GM12878 (cell line): Measurements from ENCODE around the gene TRAF3. TPM values are rescaled to one million over a fixed set of nuclear protein-coding genes. Genes with fewer than 3 reads are reported as not detected.

ENCODE experiments used
- ATAC-seq: fragments of 200-7000 bp; cut with Tn5 transposase; 3 replicates; pipeline ENCODE4 v1.9.1; 2020; ENCODE audit warnings: mild to moderate bottlenecking, moderate library complexity
- BruUV-seq: library from RNA; stranded (reverse); fragments of 400-500 nt; replicated peaks from 2 replicates; lab custom pipeline; 2021; lab: Mats Ljungman, UMichigan
- CTCF ChIA-PET: fragments of 300-600 bp; sonication (Branson Sonifier 250); formaldehyde crosslinking; extraction: SDS; loops from one replicate; lab custom pipeline; 2021; ENCODE audit warnings: inconsistent platforms; lab: Yijun Ruan, JAX
- POLR2A ChIA-PET: fragments of 350-600 bp; formaldehyde crosslinking; extraction: SDS; loops from one replicate; lab custom pipeline; 2021; ENCODE audit warnings: inconsistent platforms; lab: Charles Lee
- RAD21 ChIA-PET: fragments of 300-600 bp; sonication (Branson Sonifier 250); formaldehyde crosslinking; loops from one replicate; lab custom pipeline; 2023; ENCODE audit warnings: antibody characterized with exemption; ENCODE audit not compliant: unreplicated experiment; lab: Charles Lee
- SMC1A ChIA-PET: fragments of 300-600 bp; sonication (Branson Sonifier 250); formaldehyde crosslinking; loops from one replicate; lab custom pipeline; 2023; ENCODE audit not compliant: unreplicated experiment, uncharacterized antibody; lab: Charles Lee
- DNase-seq: peaks from one replicate; pipeline ENCODE4 v3.0.0-alpha.2; 2011; ENCODE audit warnings: low read depth, low spot score
- FAIRE-seq: peaks from 3 replicates; lab custom pipeline; 2011; peaks lifted over from hg19 to GRCh38; lab: Jason Lieb, UNC
- H2AFZ ChIP-seq: 2 replicates; pipeline ENCODE4 v1.6.0; 2011; ENCODE audit warnings: low read depth, low read length, control low read depth; ENCODE audit not compliant: control insufficient read depth
- H3K27ac ChIP-seq: 2 replicates; pipeline ENCODE4 v1.5.1; 2011; ENCODE audit warnings: control low read depth; ENCODE audit not compliant: control insufficient read depth, insufficient read depth
- H3K27me3 ChIP-seq, 2 experiments: replicated peaks in 1 of 2; 2 replicates each; pipeline versions ENCODE4 v1.6.0 to v1.6.1; 2011; ENCODE audit warnings: low read length in 1 of 2; ENCODE audit not compliant: control insufficient read depth in 2 of 2, insufficient read depth in 2 of 2
- H3K36me3 ChIP-seq, 2 experiments: 2 replicates each; pipeline ENCODE4 v1.5.1; 2011; ENCODE audit warnings: low read length in 1 of 2; ENCODE audit not compliant: control insufficient read depth in 2 of 2, insufficient read depth in 2 of 2
- H3K4me1 ChIP-seq: 2 replicates; pipeline ENCODE4 v1.6.1; 2011; ENCODE audit warnings: mild to moderate bottlenecking, low read length, moderate library complexity, mixed read lengths; ENCODE audit not compliant: control insufficient read depth, insufficient read depth
- H3K4me2 ChIP-seq: 2 replicates; pipeline ENCODE4 v1.6.0; 2011; ENCODE audit warnings: control low read depth; ENCODE audit not compliant: control insufficient read depth, insufficient read depth
- H3K4me3 ChIP-seq: fragments of 200-600 bp; sonication (generic); 2 replicates; pipeline ENCODE4 v1.5.1; 2016
- H3K79me2 ChIP-seq: 2 replicates; pipeline ENCODE4 v1.6.0; 2011; ENCODE audit warnings: low read length; ENCODE audit not compliant: control insufficient read depth, insufficient read depth
- H3K9ac ChIP-seq: 2 replicates; pipeline ENCODE4 v1.8.0; 2011; ENCODE audit warnings: low read length, control low read depth, mixed read lengths; ENCODE audit not compliant: control insufficient read depth, insufficient read depth
- H3K9me3 ChIP-seq: replicated peaks from 3 replicates; pipeline ENCODE4 v1.5.1; 2011; ENCODE audit warnings: mild to moderate bottlenecking, low read length; ENCODE audit not compliant: control insufficient read depth, insufficient read depth
- H4K20me1 ChIP-seq: 2 replicates; pipeline ENCODE4 v1.6.0; 2011; ENCODE audit not compliant: control insufficient read depth, insufficient read depth
- ETV6 ChIP-seq, 2 experiments: fragments of 450-650 bp in 1 of 2; IDR thresholded peaks in 1 of 2; conservative IDR thresholded peaks in 1 of 2; 2 replicates each; pipeline ENCODE4 v1.6.1; 2014; ENCODE audit warnings: antibody characterized with exemption in 1 of 2, borderline replicate concordance in 1 of 2, low read depth in 1 of 2, mild to moderate bottlenecking in 1 of 2, moderate library complexity in 1 of 2
- GATAD2B ChIP-seq: fragments of 450-650 bp; conservative IDR thresholded peaks from 2 replicates; pipeline ENCODE4 v1.6.1; 2017; ENCODE audit warnings: low read depth, mild to moderate bottlenecking, moderate library complexity
- IKZF1 ChIP-seq: fragments of 450-650 bp; conservative IDR thresholded peaks from 2 replicates; pipeline ENCODE4 v1.6.1; 2017; ENCODE audit warnings: antibody characterized with exemption, mild to moderate bottlenecking
- NFYA ChIP-seq: IDR thresholded peaks from 2 replicates; pipeline ENCODE4 v1.6.1; 2011; ENCODE audit warnings: low read depth, mild to moderate bottlenecking, low read length, improper control_type of control experiment, borderline replicate concordance
- POLR2AphosphoS2 ChIP-seq: IDR thresholded peaks from 2 replicates; pipeline ENCODE4 v1.6.1; 2011; ENCODE audit warnings: low read depth, mild to moderate bottlenecking, low read length, improper control_type of control experiment, moderate library complexity
- RBBP5 ChIP-seq: fragments of 200-600 bp; sonication (generic); conservative IDR thresholded peaks from 2 replicates; pipeline ENCODE4 v1.6.1; 2016
- SMAD5 ChIP-seq: IDR thresholded peaks from 2 replicates; pipeline ENCODE4 v1.6.1; 2016; ENCODE audit warnings: antibody characterized with exemption, low read depth
- TBL1XR1 ChIP-seq: IDR thresholded peaks from 2 replicates; pipeline ENCODE4 v1.6.1; 2012; ENCODE audit warnings: low read depth, low read length, improper control_type of control experiment
- TCF3 ChIP-seq: IDR thresholded peaks from 2 replicates; pipeline ENCODE4 v1.6.1; 2012; ENCODE audit warnings: low read depth, mild to moderate bottlenecking, low read length, borderline replicate concordance; ENCODE audit not compliant: insufficient read depth
- ZSCAN29 ChIP-seq: fragments of 450-650 bp; IDR thresholded peaks from 2 replicates; pipeline ENCODE4 v1.6.1; 2017; ENCODE audit warnings: mild to moderate bottlenecking, moderate library complexity
- WGBS: methylation state at CpG from one replicate; pipeline ENCODE4 v1.1.6; 2016; ENCODE audit warnings: low lambda C conversion rate; ENCODE audit not compliant: insufficient replicate concordance, insufficient coverage; ENCODE audit errors: missing lambda C conversion rate; 5-methylcytosine and 5-hydroxymethylcytosine counted together
- in situ Hi-C: fragments of 300-500 bp; cut with MboI; formaldehyde crosslinking; loops from 9 replicates; pipeline ENCODE4 v1.14.3; 2018; ENCODE audit warnings: mixed read lengths
- intact Hi-C: fragments of 100-400 bp; cut with micrococcal nuclease; formaldehyde crosslinking; loops from one replicate; pipeline ENCODE4 v1.14.2; 2022; ENCODE audit not compliant: unreplicated experiment
- polyA plus RNA-seq, 11 experiments: library from polyadenylated mRNA; depleted of rRNA in 4 of 11; unstranded in 6 of 11; stranded (reverse) in 5 of 11; fragments of >200 nt; fragmentation: Nextera tagmentation in 4 of 11; fragmentation: Illumina TruSeq in 1 of 11; extraction: Ambion mirVana in 4 of 11; extraction: Trizol in 1 of 11; gene quantifications; 1 replicate in 1 of 11; 2 replicates in 10 of 11; pipeline versions ENCODE4 v1.2.1 to v1.2.3, GENCODE V29; 2011 to 2016; ENCODE audit warnings: inconsistent platforms in 2 of 11, missing spikeins in 2 of 11, low read depth in 1 of 11
- total RNA-seq, 4 experiments: library from RNA; depleted of rRNA in 3 of 4; stranded (reverse); fragments of >200 nt in 3 of 4; fragmentation: Illumina TruSeq in 1 of 4; extraction: Trizol in 1 of 4; gene quantifications; 2 replicates each; pipeline versions ENCODE4 v1.2.1 to v1.2.3, GENCODE V29; 2013 to 2021
- TF ChIP-seq, protein P1 (sequence below): fragments of 450-650 bp; IDR thresholded peaks from 2 replicates; pipeline ENCODE4 v1.6.1; 2016; ENCODE audit warnings: mild to moderate bottlenecking, moderate library complexity, borderline replicate concordance
- TF ChIP-seq, protein P2 (sequence below): fragments of 450-650 bp; IDR thresholded peaks from 2 replicates; pipeline ENCODE4 v1.6.1; 2017; ENCODE audit warnings: antibody characterized with exemption, mild to moderate bottlenecking, moderate library complexity

Gene TRAF3
- total and polyA plus RNA-seq, 10 of the 15 experiments (the other 5 are each of a cell fraction or from before 2014, with no cell fraction given), result 3.0 to 70.1 (median 36.5) TPM

DNA sequence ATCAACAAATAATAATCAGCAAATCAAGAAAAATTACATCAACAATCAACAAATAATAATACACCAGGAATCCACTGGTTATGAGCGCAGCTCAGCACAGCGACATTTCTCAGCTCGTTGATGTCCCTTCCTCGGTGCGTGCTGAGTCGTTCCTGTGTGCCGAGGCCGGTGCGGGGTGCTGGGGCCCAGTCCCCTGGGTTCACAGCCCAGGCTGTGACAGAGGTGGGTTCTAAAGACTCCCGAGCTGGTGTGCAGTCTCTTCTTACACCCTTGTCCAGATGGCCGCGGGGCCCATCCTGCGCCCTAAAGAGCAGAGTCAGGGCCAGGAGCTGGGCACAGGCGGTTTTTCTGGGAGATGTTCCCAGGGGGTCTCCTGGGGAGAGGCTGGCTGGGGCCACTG, 26.9 kb upstream of the TRAF3 start (continued):
- TF ChIP-seq, protein P1, sequence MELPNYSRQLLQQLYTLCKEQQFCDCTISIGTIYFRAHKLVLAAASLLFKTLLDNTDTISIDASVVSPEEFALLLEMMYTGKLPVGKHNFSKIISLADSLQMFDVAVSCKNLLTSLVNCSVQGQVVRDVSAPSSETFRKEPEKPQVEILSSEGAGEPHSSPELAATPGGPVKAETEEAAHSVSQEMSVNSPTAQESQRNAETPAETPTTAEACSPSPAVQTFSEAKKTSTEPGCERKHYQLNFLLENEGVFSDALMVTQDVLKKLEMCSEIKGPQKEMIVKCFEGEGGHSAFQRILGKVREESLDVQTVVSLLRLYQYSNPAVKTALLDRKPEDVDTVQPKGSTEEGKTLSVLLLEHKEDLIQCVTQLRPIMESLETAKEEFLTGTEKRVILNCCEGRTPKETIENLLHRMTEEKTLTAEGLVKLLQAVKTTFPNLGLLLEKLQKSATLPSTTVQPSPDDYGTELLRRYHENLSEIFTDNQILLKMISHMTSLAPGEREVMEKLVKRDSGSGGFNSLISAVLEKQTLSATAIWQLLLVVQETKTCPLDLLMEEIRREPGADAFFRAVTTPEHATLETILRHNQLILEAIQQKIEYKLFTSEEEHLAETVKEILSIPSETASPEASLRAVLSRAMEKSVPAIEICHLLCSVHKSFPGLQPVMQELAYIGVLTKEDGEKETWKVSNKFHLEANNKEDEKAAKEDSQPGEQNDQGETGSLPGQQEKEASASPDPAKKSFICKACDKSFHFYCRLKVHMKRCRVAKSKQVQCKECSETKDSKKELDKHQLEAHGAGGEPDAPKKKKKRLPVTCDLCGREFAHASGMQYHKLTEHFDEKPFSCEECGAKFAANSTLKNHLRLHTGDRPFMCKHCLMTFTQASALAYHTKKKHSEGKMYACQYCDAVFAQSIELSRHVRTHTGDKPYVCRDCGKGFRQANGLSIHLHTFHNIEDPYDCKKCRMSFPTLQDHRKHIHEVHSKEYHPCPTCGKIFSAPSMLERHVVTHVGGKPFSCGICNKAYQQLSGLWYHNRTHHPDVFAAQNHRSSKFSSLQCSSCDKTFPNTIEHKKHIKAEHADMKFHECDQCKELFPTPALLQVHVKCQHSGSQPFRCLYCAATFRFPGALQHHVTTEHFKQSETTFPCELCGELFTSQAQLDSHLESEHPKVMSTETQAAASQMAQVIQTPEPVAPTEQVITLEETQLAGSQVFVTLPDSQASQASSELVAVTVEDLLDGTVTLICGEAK, result no peak
- TF ChIP-seq TCF3, result no peak
- TF ChIP-seq, all 136 proteins: peak for 0

DNA sequence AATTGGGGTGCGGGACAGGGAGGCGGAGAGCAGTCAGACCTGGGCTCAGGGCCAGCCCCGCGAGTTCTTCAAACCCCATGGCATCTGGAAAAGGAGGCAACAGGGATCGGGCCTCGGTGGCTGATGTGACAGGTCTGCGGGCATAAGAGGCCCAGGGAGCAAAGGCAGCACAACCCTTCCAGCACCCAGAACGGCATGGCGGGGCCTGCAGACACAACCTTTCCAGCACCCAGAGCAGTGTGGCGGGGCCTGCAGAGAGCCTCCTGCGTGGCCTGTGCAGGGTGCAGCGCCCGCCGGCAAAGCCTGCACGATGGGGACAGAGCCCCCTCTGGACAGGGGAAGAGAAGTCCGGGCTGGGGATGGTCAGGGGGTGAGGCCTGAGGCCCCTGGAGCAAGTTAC, 26.2 kb upstream of the TRAF3 start:
- Histone ChIP-seq H3K9me3 (no peaks in the 10 kb centered on the region), H3K27ac (no peak overlapping the region), H2AFZ (no peak overlapping the region), H3K4me1 (peaks cover 32% of the 10 kb centered on the region), H4K20me1 (no peaks in the 10 kb centered on the region), H3K9ac (no peak overlapping the region), H3K79me2 (no peaks in the 10 kb centered on the region), H3K27me3 (no peaks in the 10 kb centered on the region), H3K4me2 (no peak overlapping the region), H3K4me3 (no peak overlapping the region), H3K36me3 (no peaks in the 10 kb centered on the region; a peak in 2 of 4 replicates)
- ChIA-PET POLR2A (interaction anchor here (1.1 kb wide), 1 partner anchor 36 kb away, joined by 3 read pairs; no protein-coding TSS in a partner anchor), RAD21 (interaction anchor here (1.6 kb wide), 1 partner anchor 56 kb away, joined by 4 read pairs; no protein-coding TSS in a partner anchor), CTCF (interaction anchor here (0.8 to 1.3 kb wide), 2 partner anchors 39 to 42 kb away, joined by 3 read pairs; no protein-coding TSS in a partner anchor), SMC1A (interaction anchor here (0.5 to 1.4 kb wide), 2 partner anchors 11 to 19 kb away, joined by 3 read pairs; no protein-coding TSS in a partner anchor)
- BruUV-seq, result no TSS peak
- intact Hi-C loops, result no loop called here
- DNase-seq (no peak), ATAC-seq (no peak), FAIRE-seq (no peak)
- in situ Hi-C loops, result no loop called here
- WGBS, result 94% methylated on average over 16 of the region's 16 CpGs
- TF ChIP-seq IKZF1 (no peak), ZSCAN29 (no peak), GATAD2B (no peak), POLR2AphosphoS2 (no peak), ETV6 (conservative IDR thresholded peaks at IDR 0.05 in 1 of 2, IDR thresholded peaks at IDR 0.05 in 1 of 2; ENCODE audit: borderline replicate concordance in 1 of 2, low read depth in 1 of 2) (no peak), SMAD5 (no peak), TBL1XR1 (no peak), RBBP5 (no peak), NFYA (no peak)
- TF ChIP-seq, protein P2, sequence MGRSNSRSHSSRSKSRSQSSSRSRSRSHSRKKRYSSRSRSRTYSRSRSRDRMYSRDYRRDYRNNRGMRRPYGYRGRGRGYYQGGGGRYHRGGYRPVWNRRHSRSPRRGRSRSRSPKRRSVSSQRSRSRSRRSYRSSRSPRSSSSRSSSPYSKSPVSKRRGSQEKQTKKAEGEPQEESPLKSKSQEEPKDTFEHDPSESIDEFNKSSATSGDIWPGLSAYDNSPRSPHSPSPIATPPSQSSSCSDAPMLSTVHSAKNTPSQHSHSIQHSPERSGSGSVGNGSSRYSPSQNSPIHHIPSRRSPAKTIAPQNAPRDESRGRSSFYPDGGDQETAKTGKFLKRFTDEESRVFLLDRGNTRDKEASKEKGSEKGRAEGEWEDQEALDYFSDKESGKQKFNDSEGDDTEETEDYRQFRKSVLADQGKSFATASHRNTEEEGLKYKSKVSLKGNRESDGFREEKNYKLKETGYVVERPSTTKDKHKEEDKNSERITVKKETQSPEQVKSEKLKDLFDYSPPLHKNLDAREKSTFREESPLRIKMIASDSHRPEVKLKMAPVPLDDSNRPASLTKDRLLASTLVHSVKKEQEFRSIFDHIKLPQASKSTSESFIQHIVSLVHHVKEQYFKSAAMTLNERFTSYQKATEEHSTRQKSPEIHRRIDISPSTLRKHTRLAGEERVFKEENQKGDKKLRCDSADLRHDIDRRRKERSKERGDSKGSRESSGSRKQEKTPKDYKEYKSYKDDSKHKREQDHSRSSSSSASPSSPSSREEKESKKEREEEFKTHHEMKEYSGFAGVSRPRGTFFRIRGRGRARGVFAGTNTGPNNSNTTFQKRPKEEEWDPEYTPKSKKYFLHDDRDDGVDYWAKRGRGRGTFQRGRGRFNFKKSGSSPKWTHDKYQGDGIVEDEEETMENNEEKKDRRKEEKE, result no peak
